GM18870 (cell line): ENCODE measurements around the gene MSRB1.
A peak's percentile ranks its signal among the peaks of the same experiment; 100 is the strongest.

ENCODE experiments used
- ATAC-seq: cut with Tn5 transposase; IDR thresholded peaks from one replicate; pipeline ENCODE4 v1.9.1; 2021; ENCODE audit warnings: moderate library complexity; ENCODE audit not compliant: unreplicated experiment

MSRB1 gene

DNA sequence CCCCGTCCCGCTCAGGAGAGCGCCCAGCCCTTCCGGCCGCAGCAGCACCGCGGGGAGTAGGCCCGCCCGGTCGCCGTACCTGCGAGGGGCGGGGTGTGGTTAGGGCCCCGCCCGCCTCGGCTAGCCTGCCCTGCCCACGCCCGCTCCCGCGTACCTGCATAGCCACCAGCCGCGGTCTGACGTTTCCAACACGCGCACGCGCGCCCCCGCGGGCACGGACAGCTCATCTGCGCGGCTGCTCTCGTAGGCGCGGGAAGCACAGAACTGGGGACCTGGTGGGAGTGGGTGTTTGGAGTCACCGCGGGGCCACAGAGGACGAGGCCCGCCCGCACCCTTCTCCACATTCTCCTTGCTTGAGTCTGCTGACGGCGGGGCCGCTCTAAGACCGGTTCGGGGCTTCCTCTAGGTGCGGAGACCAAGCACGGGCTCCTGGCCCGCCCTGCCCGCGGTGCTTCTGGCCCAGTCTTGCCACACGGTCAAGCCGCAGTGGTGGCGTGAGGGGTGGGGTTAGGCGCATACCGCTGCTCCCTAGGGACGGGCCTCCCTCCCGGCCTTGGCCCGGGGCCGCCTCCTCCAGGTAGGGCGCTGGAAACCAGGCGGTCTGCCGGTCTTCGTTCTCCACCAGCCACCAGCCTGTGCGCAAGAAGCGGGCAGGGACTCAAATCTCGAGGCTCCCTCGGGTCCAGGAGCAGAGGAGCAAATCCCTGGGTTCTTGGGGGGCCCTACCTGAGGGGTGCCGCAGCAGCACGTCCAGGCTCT lies 36.5 kb upstream of the MSRB1 start:
- no peak for ATAC-seq

DNA sequence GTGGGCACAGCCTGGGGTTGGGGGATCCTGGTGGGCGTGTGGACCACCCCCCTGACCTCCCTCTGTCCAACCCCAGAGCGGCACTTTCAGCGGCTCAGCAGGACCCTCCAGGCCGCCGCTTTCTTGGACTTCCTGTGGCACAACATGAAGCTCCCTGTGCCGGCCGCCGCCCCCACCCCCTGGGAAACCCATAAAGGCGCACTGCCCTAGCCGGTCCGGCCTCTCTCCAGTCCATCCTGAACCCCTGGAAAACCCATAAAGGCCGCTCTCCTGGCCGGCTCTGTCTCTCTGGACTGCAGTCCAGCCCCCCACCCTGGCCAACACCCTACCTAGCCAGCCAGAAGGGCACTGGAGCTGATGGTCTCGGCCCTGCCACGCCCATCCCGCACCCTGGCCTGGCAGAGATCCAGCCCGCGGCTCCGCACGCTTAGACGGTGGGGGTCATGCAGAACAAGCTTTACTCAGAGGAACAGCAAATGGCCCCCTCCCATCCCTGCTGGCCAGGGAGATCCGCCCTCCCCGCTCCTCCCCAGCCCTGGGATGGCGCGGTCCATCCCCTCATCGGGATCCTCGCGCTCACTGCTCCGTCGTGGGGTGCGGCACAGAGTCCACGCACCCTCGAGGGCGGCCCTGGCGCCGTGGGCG lies 35.6 kb upstream of the MSRB1 start:
- ATAC-seq, result no peak

DNA sequence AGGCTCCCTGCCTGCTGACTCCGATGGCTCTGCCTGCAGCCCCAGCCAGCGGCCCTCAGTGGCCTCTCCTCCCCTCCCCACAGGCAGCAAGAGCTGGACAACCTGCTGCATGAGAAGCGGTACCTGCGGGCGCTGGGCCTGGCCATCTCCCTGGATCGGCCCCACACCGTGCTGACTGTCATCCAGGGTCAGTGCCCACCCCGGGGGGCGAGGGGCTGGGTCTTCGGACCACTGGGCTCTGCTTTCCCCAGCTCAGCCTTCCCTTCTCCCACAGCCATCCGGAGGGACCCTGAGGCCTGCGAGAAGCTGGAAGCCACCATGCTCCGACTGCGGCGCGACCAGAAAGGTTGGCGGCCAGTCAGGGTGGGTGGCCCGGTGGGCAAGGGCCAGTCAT lies 34.9 kb upstream of the MSRB1 start:
- ATAC-seq, result no peak

DNA sequence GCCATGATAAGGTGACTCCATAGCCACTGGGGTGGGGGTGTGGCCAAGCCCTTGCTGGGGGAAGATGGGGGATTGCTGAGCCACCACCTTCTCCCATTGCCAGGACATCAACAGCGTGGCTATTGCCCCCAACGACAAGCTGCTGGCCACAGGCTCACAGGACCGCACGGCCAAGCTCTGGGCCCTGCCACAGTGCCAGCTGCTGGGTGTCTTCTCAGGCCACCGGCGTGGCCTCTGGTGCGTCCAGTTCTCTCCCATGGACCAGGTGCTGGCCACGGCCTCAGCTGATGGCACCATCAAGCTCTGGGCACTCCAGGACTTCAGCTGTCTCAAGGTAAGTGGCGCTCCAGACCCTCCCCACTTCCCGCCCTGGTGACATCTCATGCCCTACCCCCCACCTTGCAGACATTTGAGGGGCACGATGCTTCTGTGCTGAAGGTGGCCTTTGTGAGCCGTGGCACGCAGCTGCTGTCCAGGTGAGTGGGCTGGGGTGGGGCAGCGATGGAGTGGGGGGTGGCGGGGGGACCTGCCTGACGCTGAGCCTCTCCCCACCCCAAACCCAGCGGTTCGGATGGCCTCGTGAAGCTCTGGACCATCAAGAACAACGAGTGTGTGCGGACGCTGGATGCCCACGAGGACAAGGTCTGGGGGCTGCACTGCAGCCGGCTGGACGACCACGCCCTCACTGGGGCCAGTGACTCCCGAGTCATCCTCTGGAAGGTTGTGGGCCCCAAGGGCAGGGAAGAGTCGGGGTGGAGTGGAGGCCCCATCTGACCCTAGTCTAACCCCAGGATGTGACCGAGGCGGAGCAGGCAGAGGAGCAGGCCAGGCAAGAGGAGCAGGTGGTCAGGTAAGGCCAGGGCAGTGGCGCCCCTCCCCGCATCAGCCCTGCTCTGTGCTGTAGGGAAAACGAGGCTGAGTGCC lies 34.2 kb upstream of the MSRB1 start:
- no peak for ATAC-seq

DNA sequence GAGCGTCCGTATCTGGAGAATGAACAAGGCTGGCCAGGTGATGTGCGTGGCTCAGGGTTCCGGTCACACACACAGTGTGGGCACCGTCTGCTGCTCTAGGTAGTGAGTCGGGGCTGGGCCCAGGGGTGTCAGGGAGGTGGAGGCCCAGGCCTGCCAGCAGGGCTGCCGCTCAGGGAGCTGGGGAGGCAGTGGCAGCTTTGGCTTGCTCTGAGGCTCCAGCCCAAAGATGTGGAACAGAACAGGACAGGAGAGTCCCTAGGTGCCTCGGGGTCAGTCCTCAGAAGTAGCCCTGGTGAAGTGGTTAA lies 33.2 kb upstream of the MSRB1 start:
- ATAC-seq, result no peak

DNA sequence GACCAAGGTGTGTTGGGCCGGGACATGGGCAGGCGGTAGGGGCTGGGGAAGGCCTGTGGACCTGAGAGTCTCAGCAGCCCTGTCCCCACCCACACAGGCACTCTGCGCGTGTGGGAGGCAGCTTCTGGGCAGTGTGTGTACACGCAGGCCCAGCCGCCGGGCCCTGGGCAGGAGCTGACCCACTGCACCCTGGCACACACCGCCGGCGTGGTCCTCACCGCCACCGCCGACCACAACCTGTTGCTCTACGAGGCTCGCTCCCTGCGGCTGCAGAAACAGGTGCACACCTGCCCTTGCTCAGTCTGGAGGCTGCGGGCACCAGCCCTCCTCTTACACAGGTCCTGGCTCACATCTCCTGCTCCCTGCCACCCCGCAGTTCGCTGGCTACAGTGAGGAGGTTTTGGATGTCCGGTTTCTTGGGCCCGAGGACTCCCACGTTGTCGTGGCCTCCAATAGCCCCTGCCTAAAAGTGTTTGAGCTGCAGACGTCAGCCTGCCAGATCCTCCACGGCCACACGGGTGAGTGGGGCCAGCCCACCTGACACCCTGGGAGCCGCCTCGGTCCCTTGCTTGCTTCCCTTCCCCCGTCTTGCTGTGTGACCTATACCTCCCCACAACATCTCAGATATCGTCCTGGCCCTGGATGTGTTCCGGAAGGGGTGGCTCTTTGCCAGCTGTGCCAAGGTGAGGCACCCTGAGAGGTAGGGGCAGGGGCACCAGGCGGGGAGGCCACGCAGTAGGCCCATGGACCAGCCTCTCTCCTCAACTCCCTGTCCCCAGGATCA lies 32.6 kb upstream of the MSRB1 start:
- ATAC-seq, result no peak

DNA sequence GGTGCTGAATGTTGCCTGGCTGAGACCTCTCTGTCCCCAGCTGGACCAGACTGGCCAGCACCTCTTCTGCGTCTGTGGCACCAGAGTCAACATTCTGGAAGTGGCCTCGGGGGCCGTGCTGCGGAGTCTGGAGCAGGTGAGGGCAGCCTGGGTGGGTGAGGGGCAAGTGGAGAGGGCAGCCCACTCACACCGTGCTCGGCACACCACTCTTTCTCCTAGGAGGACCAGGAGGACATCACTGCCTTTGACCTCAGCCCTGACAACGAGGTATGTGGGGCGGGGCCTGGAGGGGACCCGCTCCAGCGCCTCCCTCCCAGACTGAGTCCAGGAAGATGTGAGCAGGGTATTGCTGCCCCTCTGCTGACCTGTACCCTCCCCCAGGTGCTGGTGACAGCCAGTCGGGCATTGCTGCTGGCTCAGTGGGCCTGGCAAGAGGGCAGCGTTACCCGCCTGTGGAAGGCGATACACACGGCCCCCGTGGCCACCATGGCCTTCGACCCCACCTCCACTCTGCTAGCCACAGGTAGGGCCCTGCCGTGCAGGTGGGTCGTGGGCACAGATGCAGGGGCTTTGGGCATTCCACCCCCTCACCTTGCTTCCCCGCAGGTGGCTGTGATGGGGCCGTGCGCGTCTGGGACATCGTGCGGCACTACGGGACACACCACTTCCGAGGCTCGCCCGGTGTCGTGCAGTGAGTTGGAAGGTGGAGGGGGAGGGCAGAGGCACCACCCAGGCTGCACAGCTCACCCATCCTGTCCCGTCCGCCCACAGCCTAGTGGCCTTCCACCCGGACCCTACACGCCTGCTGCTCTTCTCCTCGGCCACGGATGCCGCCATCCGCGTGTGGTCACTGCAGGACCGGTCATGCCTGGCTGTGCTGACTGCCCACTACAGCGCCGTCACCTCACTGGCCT lies 31.4 kb upstream of the MSRB1 start:
- no peak for ATAC-seq

DNA sequence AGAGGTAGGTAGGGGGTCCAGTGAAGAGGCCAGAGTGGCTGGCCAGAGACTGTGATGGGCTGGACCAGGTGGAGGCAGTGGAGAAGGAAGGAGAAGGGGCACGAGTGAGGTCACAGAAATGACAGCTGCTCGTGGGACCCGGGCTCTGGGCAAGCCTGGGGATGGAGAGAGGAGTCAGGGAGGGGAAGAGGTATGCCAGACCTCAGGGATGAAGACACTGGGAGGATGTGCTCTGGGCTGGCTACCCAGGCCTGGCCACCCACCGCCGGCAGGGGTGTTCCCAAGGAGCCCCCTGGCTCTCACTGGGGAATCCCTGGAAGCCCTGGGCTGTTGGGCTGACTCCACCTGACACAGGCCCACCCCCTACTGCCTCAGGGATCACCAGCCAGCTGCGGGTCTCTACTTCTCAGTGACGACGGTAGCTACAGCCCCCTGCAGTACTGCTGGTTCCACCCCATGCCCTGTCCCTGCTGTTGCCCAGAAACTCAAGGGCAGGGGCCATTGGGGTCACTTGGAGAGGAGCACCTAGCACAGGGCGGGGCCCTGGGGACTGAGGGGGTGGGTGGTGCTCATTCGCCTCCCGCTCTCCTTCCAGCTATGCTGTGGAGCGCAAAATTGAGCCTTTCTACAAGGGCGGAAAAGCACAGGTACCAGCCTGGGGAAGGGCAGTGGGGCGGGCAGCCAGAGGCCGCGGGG lies 30.6 kb upstream of the MSRB1 start:
- ATAC-seq, result no peak

DNA sequence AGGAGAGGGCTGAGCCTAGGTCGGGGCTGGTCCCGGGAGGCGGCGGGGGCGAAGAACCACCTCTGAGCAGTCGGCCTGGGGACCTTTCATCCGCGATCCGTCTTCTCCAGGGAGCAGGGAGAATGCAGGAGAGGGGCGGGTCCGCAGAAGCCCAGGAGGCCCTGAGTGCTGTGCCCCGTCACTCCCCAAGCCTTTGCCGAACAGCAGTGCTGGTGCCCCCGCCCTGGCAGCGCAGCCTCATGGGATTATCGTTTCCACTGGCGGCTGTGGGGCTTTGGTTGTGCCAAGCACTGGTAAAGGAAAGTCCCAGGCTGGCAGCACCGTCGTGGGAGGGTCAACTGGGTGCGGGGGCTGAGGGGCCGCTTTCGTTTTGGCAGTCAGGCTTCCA lies 29.5 kb upstream of the MSRB1 start:
- ATAC-seq, result no peak

DNA sequence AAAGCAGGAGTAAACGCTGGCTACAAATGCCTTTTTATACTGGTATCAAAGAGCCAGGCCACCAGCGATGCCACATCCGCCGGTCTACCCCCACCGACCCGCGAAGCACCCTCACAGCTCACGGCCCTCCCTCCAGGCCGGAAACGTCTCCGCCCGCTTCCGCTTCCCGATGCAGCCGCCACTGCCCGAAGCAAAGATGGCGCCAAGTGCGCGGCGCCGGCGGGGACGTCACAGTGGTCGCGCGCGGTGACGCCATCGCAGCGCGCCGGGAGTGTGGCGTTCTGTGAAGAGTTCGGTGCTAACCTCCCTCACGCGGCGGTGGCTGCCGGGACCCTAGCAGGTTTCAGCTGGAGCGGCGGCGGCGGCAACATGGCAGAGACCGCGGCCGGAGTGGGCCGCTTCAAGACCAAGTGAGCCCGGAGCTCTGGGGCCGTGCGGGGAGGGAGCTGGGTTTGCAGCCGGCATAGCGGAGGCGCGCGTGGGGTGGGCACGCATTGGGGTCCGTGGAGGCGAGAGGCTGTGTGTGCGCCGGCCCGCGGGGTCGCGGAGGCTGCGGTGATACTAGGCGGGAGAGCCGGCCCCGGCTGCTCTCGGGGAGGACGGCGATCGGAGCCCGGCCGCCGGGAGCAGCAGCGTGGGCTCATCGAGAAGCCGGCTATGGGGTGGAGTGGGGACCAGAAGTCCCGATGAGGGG lies 28.9 kb upstream of the MSRB1 start, which contains the start of gene TBL3:
Gene TBL3 (plus strand): TSS at position 258 of the 694 bp plus-strand sequence. CDS start 112 bp downstream, at position 370.
- ATAC-seq, result peak; percentile 43

DNA sequence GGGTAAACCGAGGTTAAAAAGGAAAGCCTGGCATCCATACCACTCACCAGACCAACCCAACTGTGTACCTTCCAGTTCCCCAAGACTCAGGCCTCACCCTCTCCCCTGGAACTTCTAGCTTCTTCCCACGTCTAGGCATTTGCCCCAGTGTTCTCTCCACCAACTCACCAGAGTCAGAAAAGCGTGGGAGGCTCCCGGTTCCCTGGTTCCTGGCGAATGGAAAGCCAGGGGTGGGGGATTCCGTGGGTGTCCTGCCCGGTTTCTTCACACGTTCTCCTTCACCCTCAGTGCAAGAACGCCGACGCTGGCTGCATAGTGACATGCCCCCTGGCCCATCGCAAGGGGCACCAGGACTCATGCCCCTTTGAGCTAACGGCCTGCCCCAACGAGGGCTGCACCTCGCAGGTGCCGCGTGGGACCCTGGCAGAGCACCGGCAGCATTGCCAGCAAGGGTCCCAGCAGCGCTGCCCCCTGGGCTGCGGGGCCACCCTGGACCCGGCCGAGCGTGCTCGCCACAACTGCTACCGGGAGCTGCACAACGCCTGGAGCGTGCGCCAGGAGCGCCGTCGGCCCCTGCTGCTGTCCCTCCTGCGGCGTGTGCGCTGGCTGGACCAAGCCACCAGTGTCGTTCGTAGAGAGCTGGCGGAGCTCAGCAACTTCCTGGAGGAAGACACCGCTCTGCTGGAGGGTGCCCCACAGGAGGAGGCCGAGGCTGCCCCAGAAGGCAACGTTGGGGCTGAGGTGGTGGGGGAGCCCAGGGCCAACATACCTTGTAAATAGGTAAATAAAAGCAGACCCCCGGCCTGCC lies 25.4 kb upstream of the MSRB1 start:
- ATAC-seq, result no peak

DNA sequence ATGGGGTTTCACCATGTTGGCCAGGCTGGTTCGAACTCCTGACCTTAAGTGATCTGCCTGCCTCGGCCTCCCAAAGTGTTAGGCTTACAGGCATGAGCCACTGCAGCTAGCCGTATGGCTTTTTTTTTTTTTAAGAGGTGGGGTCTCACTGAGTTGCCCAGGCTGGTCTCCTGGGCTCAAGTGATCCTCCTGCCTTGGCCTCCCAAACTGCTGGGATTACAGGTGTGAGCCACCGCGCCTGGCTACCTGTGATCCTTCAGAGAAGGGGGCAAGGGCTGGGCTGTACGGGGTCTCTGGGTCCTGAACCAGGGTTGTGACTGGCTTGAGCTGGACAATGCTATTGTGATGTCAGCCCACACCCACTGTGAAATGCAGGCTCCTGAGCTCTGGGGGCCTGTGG lies 23.5 kb upstream of the MSRB1 start, which contains the start of gene RNF151:
Gene RNF151 (plus strand): TSS at position 397 of the 400 bp plus-strand sequence. CDS start 26 bp downstream, outside the sequence.
- ATAC-seq, result no peak

DNA sequence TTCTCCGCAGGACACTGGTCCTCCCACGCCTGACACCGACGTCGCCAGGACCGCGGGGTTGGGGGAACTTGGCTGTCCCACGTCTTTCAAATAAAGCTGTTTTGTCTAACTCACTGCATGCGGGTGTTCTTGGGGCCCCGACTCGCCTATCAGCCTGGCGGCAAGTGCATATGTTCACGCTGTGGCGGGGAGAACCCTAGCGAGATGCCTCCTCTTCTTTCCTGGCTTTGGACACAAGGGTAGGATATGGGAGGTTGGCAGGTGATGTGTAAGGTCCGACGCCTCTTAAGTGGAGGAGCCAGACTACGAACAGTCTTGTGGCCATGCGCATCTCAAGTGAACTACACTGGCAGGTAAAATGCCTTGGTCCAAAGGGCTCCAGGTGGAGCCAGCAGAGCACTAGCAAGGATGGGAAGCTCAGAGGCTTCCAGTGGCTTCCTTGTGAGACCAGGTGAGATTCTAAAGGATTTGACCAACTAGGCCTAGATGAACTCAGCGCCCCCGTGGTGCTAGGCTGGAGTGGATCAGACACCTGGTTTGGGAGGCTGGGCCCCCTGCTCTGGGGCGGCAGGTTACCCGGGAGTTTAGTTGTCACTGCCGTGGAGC lies 22.5 kb upstream of the MSRB1 start:
- ATAC-seq, result no peak

DNA sequence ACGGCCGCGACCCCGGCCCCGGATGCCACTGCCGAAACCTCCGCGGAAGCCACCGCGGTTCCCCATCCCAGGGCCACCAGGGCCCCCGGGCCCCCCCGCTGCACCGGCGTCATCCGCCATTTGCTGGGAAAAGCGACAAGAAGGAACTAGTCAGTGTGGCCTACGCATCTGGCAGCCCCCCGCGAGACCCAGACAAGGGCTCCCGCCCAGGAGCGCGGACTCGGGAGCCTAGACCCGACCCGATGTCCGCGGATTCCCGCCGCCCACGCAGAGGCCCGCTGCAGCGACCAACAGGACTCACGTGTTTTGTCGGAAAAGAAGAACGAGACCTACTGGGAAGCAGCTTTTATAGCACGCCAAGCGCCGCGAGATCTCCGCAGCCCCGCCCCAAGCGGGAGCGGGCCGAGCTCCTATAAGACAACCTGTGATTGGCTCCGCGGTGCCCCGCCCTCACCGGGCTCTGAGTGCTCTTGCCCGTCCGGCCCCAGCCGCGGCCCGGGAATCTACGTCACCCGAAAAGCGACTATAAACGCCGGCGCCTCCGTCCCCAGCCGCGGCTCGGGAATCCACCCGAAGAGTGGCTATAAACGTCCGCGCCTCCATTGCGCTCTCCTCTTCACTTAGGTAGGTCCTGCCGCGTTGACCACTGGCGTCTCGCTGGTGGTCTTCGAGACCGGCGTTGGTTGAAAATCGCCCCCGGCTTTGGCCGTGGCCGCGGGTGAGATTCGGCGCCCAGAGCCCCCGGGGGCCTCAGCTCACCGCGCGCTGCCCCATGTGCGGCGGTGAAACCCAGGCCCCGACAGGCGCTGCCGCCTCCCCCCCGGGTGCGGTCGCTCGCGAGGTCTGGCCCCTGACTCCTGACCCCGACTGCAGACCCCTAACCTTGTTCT lies 21.8 kb upstream of the MSRB1 start, which contains the start of gene RPS2:
Gene RPS2 (minus strand): TSS at position 321 of the 890 bp plus-strand sequence. CDS start 201 bp downstream, at position 120.
- ATAC-seq, result peak; percentile 79

DNA sequence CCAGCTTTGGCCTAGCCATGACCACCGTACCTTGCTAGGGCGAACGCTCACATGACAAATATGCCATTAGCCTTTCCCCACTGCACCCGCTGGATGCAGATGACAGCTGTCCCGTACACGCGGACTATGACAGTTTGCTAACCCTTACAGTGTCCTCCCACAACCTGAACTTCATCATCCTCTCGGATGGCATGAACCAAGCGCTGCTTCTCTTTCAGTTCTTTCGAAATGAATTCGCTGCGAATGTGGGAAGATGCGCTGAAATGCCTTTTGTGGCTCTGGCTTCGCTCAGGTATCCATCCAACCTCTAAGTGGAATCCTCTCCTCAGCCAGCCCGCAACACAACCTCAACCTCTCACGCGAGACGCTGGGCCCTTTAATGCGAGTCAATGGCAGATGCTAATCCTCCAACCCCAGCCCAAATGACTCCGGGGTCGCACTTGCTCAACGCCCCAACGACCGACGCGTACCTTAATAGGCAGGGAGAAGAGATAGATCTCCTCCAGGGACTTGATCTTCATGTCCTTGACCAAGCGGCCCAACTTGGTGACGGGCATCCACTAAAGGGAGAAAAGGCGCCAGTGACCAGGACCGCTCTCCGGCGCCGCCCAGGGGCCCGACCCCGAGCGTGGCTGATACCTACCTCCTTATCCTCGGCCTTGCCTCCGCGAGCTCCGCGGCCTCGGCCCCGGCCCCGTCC lies 21.0 kb upstream of the MSRB1 start:
- no peak for ATAC-seq
